ENCODE data around the gene KAT2B.

- TF ChIP-seq POLR2A (IDR thresholded peaks at IDR 0.05): no peak
- TF ChIP-seq CTCF (IDR thresholded peaks at IDR 0.05): no peak
Measured at GRCh38 chr3:20075197-20075596, 35.0 kb downstream of the KAT2B start.
